Neural progenitor cell (in vitro differentiated cells): ENCODE results near the gene ELAC2. TPM values are rescaled to one million over a fixed set of nuclear protein-coding genes. Genes with fewer than 3 reads are reported as not detected.

Experiments
- DNase-seq: peaks from one replicate; pipeline ENCODE4 v3.0.0-alpha.2; 2016; ENCODE audit warnings: low spot score
- H2AFZ ChIP-seq: fragments of 200-600 bp; sonication (generic); replicated peaks from 2 replicates; pipeline ENCODE4 v1.6.1; 2016; ENCODE audit warnings: antibody characterized with exemption
- H3F3A ChIP-seq: fragments of 200-600 bp; sonication (generic); 2 replicates; pipeline ENCODE4 v1.6.1; 2016; ENCODE audit warnings: antibody characterized with exemption, low read depth
- H3K27ac ChIP-seq: fragments of 200-600 bp; sonication (generic); 2 replicates; pipeline ENCODE4 v1.5.1; 2016; ENCODE audit warnings: mild to moderate bottlenecking
- H3K27me3 ChIP-seq: fragments of 200-600 bp; sonication (generic); 2 replicates; pipeline ENCODE4 v1.6.1; 2016; ENCODE audit warnings: mild to moderate bottlenecking, moderate library complexity
- H3K36me3 ChIP-seq: fragments of 200-600 bp; sonication (generic); 2 replicates; pipeline ENCODE4 v1.5.1; 2016
- H3K4me1 ChIP-seq: fragments of 200-600 bp; sonication (generic); 2 replicates; pipeline ENCODE4 v1.6.1; 2016; ENCODE audit warnings: mixed run types
- H3K4me2 ChIP-seq: fragments of 200-600 bp; sonication (generic); 2 replicates; pipeline ENCODE4 v1.6.1; 2016
- H3K4me3 ChIP-seq: fragments of 200-600 bp; sonication (generic); 2 replicates; pipeline ENCODE4 v1.5.1; 2016
- H3K79me2 ChIP-seq: fragments of 200-600 bp; sonication (generic); 2 replicates; pipeline ENCODE4 v1.6.1; 2016; ENCODE audit warnings: low read depth
- H3K9ac ChIP-seq: fragments of 200-600 bp; sonication (generic); 2 replicates; pipeline ENCODE4 v1.6.1; 2016
- H3K9me3 ChIP-seq: fragments of 200-600 bp; sonication (generic); 2 replicates; pipeline ENCODE4 v1.5.1; 2016; ENCODE audit warnings: low read depth
- H4K20me1 ChIP-seq: fragments of 200-600 bp; sonication (generic); 2 replicates; pipeline ENCODE4 v1.6.1; 2016; ENCODE audit warnings: low read depth
- H3K27ac Mint-ChIP-seq: 3 replicates; pipeline ENCODE4 v1.8.0; 2021; ENCODE audit warnings: mixed read lengths
- H3K27me3 Mint-ChIP-seq: 2 replicates; pipeline ENCODE4 v1.8.0; 2022; ENCODE audit warnings: low read depth, mild to moderate bottlenecking, inconsistent platforms, moderate library complexity, mixed read lengths; ENCODE audit not compliant: insufficient read depth
- H3K36me3 Mint-ChIP-seq: 3 replicates; pipeline ENCODE4 v1.8.0; 2021; ENCODE audit warnings: mixed read lengths
- H3K4me1 Mint-ChIP-seq: 3 replicates; pipeline ENCODE4 v1.8.0; 2021; ENCODE audit warnings: mixed read lengths
- H3K4me3 Mint-ChIP-seq: 3 replicates; pipeline ENCODE4 v1.8.0; 2021; ENCODE audit warnings: mild to moderate bottlenecking, moderate library complexity, mixed read lengths
- H3K9me3 Mint-ChIP-seq: 3 replicates; pipeline ENCODE4 v1.8.0; 2020; ENCODE audit warnings: mixed read lengths
- EZH2 ChIP-seq: fragments of 200-600 bp; sonication (generic); IDR thresholded peaks from 2 replicates; pipeline ENCODE4 v1.6.1; 2017; ENCODE audit warnings: antibody characterized with exemption, mild to moderate bottlenecking, moderate library complexity
- EZH2phosphoT487 ChIP-seq: fragments of 200-600 bp; sonication (generic); IDR thresholded peaks from 2 replicates; pipeline ENCODE4 v1.6.1; 2017; ENCODE audit warnings: antibody characterized with exemption
- total RNA-seq: library from RNA; depleted of rRNA; stranded (reverse); fragments of >200 nt; gene quantifications from 2 replicates; pipeline ENCODE4 v1.2.3, GENCODE V29; 2015; ENCODE audit warnings: low replicate concordance
- TF ChIP-seq, protein P1 (sequence below): fragments of 200-600 bp; sonication (generic); IDR thresholded peaks from 2 replicates; pipeline ENCODE4 v1.5.1; 2017; ENCODE audit warnings: antibody characterized with exemption, mild to moderate bottlenecking

The ELAC2 gene
- total RNA-seq, 1 donor from 2014 or later = 70.5 TPM

DNA sequence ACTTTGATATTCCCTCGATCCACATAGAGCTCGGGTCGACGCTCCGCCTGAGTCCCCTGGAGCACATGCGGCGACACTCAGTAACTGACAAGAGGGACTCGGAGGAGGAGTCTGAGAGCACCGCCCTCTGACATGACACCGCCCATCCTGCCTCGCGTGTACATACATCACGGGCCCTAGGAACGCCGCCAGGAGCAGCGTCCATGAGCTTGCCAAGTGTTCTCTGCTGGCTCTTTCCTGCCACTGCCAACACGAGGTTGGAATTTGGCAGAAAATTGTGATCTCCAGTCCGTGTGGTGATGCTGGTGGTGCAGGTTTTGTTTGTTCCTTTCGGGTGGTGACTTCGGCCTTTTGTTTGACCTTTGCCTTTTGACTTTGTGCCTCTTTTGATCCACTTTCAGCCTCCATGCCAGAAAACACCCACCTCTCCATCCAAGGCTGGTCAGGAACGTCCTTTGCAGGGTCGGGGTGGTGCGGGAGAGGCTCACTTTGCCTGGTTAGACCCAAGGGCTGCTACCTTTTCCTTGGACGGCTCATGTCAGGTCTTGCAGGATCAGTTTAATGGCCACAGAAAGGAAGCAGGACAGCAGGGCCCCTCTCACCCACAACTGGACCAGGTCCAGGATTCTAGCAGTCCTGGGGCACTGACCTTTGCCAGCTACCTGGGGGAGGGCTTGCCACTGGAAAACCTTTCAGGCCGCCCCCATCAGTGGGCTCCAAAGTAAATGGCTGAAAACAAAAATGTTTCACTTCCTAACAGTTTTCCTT is 27.6 kb downstream of the ELAC2 start:
- no peak overlapping the region for H3K4me3 ChIP-seq
- peaks cover 28% of the 10 kb centered on the region for H3K4me1 ChIP-seq
- no peaks in the 10 kb centered on the region for H3K79me2 ChIP-seq
- H3K9ac ChIP-seq = no peak overlapping the region
- no peak for DNase-seq
- no peak overlapping the region for H3K27ac ChIP-seq
- peaks cover 20% of the 10 kb centered on the region for H3K36me3 Mint-ChIP-seq
- peak overlapping the region; percentile 18 for H3K27ac Mint-ChIP-seq
- no peak overlapping the region for H3K4me3 Mint-ChIP-seq
- H3K4me2 ChIP-seq = no peak overlapping the region
- TF ChIP-seq EZH2 (no peak), EZH2phosphoT487 (no peak)
- TF ChIP-seq, protein P1, sequence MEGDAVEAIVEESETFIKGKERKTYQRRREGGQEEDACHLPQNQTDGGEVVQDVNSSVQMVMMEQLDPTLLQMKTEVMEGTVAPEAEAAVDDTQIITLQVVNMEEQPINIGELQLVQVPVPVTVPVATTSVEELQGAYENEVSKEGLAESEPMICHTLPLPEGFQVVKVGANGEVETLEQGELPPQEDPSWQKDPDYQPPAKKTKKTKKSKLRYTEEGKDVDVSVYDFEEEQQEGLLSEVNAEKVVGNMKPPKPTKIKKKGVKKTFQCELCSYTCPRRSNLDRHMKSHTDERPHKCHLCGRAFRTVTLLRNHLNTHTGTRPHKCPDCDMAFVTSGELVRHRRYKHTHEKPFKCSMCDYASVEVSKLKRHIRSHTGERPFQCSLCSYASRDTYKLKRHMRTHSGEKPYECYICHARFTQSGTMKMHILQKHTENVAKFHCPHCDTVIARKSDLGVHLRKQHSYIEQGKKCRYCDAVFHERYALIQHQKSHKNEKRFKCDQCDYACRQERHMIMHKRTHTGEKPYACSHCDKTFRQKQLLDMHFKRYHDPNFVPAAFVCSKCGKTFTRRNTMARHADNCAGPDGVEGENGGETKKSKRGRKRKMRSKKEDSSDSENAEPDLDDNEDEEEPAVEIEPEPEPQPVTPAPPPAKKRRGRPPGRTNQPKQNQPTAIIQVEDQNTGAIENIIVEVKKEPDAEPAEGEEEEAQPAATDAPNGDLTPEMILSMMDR = no peak
- H4K20me1 ChIP-seq = no peaks in the 10 kb centered on the region
- H2AFZ ChIP-seq = no peak overlapping the region
- H3F3A ChIP-seq = peaks cover 23% of the 10 kb centered on the region
- H3K27me3 ChIP-seq = no peaks in the 10 kb centered on the region
- H3K36me3 ChIP-seq = peaks cover 5% of the 10 kb centered on the region
- H3K27me3 Mint-ChIP-seq = peaks cover 4% of the 10 kb centered on the region
- peaks cover 25% of the 10 kb centered on the region for H3K4me1 Mint-ChIP-seq
- H3K9me3 ChIP-seq = no peaks in the 10 kb centered on the region
- H3K9me3 Mint-ChIP-seq = no peaks in the 10 kb centered on the region

DNA sequence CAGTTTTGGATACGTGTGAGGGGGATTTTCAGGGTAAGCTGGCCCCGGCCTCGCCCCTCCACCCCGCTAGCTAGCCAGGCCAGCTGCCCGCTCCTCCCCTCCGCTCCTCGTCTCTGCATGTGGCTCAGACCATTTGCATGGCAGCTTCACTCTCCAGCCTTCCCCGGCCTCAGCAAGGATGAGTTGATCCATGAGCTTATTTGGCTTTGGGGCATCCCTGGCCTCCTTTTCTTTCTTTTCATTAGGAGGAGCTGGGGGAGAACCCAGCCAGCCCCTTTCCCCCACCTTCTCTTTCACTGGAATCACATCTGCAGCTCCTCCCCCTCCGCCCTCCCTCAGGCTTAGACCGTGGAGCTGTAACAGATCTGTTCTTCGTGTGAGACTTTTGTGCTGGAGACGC is 30.7 kb downstream of the ELAC2 start:
- Histone ChIP-seq H3F3A (peaks cover 23% of the 10 kb centered on the region), H3K9me3 (no peaks in the 10 kb centered on the region), H3K4me3 (no peak overlapping the region), H3K27me3 (no peaks in the 10 kb centered on the region), H3K9ac (no peak overlapping the region), H3K79me2 (no peaks in the 10 kb centered on the region), H4K20me1 (no peaks in the 10 kb centered on the region), H3K27ac (peak overlapping the region; percentile 46), H2AFZ (no peak overlapping the region), H3K4me2 (peak overlapping the region; percentile 52), H3K36me3 (peaks cover 5% of the 10 kb centered on the region), H3K4me1 (peaks cover 28% of the 10 kb centered on the region)
- H3K27ac Mint-ChIP-seq = peak overlapping the region; percentile 90
- DNase-seq = peak; percentile 75
- H3K9me3 Mint-ChIP-seq = peaks cover 2% of the 10 kb centered on the region
- TF ChIP-seq, protein P1 = no peak
- TF ChIP-seq EZH2phosphoT487 (no peak), EZH2 (no peak)
- H3K4me3 Mint-ChIP-seq = peak overlapping the region; percentile 48
- H3K4me1 Mint-ChIP-seq = peaks cover 25% of the 10 kb centered on the region
- H3K36me3 Mint-ChIP-seq = peaks cover 17% of the 10 kb centered on the region
- peaks cover 10% of the 10 kb centered on the region for H3K27me3 Mint-ChIP-seq

DNA sequence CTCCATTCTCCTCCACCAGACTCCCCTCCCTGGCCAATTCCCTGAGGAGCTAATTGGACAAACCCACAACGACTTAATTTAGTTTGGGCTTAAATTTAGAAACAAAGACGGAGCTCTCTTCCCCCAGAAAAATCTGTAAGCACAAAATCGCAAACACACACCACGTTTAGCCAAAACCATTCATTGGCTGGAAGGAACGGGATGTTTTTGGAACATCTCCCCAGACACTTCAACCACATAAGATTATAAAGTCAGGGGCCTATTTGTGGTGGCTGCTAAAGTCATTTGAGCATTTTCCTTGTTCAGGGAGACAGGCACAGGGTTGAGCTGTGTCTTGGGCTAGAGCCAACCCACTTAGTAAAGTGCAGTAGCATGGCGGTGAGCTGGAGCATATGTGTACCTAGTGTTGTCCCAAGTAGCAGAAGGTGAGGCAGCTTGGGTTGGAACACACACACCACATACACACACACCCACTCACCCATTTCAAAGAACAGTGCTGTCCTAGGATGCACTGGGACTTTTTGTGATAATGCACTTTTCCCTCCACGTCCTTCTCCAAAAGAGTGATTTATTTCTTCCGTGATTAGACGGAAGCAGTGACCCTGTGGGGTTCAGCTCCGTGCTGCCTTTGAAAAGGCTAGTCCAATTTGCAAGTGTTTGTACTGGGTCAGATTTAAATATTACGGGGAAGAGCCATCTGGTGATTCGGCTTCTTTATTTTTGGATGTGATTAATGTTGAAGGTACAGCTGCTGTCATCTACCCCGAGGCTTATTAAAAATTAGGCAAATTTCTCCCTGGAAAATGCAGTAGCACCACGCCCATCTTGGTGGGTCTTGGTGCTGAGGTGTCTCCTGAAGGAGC is 32.2 kb downstream of the ELAC2 start:
- Histone ChIP-seq H3K4me2 (no peak overlapping the region), H3K36me3 (no peaks in the 10 kb centered on the region), H3K9me3 (no peaks in the 10 kb centered on the region), H3K4me1 (peaks cover 28% of the 10 kb centered on the region), H2AFZ (no peak overlapping the region), H3K9ac (no peak overlapping the region), H3K27me3 (no peaks in the 10 kb centered on the region), H3F3A (peaks cover 19% of the 10 kb centered on the region), H4K20me1 (no peaks in the 10 kb centered on the region), H3K79me2 (no peaks in the 10 kb centered on the region), H3K27ac (no peak overlapping the region), H3K4me3 (no peak overlapping the region)
- peaks cover 25% of the 10 kb centered on the region for H3K4me1 Mint-ChIP-seq
- H3K36me3 Mint-ChIP-seq = peaks cover 9% of the 10 kb centered on the region
- H3K4me3 Mint-ChIP-seq = no peak overlapping the region
- DNase-seq = no peak
- TF ChIP-seq EZH2 = no peak
- H3K27ac Mint-ChIP-seq = no peak overlapping the region
- H3K9me3 Mint-ChIP-seq = peaks cover 2% of the 10 kb centered on the region
- H3K27me3 Mint-ChIP-seq = peaks cover 10% of the 10 kb centered on the region
